GM18502 (cell line): Measurements from ENCODE around the gene ZNF618.

Experiments
- ATAC-seq: cut with Tn5 transposase; IDR thresholded peaks from one replicate; pipeline ENCODE4 v1.9.1; 2021; ENCODE audit warnings: mild to moderate bottlenecking; ENCODE audit not compliant: unreplicated experiment, poor library complexity

Gene ZNF618

DNA sequence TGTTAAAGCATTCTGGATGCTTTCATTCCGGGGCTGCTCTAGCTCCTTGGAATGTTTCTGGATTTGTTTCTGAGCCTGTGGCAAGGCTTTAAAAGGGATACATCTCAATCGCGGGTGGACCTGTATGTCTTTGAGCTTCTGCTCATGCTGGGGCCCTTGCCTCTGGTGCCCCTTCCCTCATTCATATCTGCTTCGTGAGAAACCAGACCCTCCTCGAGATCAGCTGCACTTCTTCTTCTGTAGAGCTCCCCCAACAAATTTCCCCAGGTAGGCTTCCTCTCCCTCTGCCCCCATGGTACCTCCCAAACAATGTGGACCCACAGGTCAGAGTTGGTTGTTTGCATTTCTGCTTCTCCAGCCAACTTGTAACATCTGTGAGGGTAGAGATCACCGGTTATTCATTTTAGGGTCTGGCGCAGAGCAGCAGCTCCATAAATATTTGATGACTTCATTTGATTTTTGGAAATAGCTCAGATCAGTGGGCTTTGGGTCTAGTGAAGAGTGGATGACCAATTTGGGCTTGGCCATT, 6.6 kb downstream of the ZNF618 start:
- ATAC-seq, result no peak

DNA sequence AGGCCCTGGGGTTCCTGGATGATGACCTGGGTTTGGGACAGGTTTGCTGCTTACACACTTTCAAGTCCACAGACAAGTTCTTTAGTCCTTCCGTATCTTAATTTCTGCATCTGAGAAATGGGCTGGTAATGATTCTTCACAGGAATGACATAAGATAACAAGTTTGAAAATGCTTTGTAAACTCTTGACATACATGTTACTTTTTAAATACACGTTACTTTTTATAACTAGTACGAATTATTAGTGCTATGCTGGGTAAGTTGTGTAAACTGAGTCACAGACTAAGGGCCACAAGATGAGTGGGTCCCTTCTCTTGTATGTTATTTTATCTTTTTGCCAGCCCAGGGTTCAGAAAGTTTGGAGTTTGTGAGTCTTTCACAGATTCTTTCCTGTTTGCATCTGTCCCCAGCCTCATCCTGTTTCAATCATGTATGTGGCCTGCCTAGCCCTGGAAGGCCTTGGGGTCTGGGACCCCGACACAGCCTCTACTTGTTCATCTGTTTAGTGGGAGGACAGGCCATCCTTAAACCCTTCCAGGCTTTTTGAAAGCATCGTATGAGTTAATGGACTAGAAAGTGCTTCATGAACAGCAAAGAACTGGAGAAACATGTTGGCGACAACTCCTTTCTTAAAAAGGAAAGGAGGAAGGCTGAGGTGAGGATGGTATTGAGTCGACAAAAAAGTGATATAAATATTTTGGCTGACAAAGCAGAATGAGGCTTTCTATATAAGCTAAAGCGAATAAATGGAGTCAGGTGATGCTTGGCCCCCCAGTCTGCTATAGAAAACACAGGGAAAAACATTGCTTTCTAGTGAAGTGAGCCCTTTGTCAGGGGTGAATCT, 9.3 kb downstream of the ZNF618 start:
- no peak for ATAC-seq

DNA sequence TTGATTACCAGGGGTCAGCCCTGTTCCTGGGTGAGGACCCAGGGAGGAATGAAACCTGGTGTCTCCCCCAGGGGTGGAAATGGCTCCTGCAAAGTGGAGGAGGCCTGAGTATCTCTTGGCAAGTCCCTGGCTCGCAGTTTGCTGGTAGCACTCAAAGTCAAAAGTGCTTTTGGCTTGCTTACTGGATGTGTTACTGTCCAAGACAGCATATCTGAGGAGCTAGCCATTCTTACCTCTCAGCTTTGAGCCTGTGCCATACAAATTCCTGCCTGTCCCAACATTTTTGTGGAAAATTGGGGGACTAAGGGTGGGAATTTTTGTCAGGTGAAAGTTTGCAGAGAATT, 9.9 kb downstream of the ZNF618 start:
- no peak for ATAC-seq

- ATAC-seq, result no peak
These were observed 10.4 kb downstream of the ZNF618 start for GRCh38 chr9:113886466-113886865.

- no peak for ATAC-seq
These were observed 10.8 kb downstream of the ZNF618 start for GRCh38 chr9:113886933-113887332.

DNA sequence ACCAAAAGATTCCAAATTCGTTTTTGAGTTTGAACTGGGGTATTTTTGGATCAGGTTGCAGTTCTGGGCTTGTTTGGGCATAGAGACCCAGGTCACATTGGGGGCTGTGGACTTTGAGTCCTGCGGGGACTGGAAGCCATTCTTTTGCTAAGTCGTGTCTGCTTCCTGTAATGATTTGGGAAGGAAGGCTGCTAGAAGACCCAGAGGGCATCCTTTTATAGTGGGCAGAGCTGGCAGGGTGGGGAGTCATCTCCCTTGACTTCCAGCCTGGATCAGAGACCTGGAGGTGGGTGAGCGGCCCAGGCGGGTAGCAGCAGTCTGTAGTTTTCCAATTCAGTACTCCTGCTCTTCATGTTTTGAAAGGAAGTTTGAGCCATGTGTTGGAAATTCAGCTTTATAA, 11.3 kb downstream of the ZNF618 start:
- ATAC-seq, result no peak

GRCh38 chr9:113888336-113888735, 12.2 kb downstream of the ZNF618 start:
- ATAC-seq, result no peak

DNA sequence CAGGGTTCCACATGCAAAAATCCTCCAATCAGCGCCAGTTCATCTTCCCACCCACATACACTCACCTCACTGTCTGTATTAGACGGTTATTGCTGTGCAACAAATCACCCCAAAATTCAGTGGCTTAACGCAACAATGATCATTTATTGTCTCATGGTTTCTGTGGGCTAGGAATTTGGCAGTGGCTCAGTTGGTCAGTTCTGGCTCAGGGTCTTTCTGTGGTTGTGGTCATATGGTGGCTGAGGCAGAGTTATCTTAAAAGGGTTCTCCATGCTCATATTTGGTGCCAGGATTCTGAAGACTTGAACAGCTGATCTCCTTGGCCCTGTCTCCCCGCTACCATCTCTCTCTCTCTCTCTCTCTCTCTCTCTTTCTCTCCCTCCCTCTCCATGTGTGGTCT, 12.9 kb downstream of the ZNF618 start:
- no peak for ATAC-seq

GRCh38 chr9:113890704-113891103, 14.6 kb downstream of the ZNF618 start:
- ATAC-seq, result no peak

GRCh38 chr9:113892861-113893491, 16.9 kb downstream of the ZNF618 start:
- no peak for ATAC-seq

DNA sequence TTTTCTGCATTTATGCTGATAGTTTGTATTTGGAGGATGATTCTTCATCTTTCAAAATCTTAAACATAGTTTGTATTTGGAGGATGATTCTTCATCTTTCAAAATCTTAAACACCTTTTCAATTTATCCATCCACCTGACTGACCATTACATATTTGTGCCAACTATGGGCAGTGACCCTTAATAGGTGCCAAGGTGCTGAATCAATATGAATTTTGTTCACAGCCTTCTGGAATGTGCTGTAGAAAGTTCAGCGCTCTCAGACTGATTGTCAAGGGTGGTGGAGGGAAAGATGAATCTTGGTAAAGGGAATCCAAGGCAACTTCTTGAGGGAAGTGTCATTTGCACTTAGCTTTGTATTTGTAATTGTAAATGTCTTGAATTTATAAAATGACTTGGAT, 18.1 kb downstream of the ZNF618 start:
- ATAC-seq, result no peak

DNA sequence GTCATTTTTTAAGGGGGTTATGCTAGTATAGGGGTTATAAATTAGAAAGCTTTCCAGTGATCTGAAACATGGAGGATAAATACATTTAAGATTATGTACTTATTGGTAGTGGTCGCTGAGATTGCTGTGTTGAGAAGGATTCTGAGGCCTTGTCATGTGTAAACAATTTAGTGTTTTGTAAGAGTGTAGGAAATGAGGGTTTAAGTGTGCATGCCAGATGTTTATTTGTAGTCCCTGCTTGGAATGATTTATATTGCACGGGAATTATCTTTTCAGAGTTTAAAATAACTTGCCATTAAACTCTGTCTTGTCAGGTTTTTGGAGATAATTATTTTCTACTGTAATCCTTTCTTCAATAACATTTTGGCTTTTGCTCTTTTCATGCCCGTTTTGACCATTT, 19.4 kb downstream of the ZNF618 start:
- ATAC-seq, result no peak

DNA sequence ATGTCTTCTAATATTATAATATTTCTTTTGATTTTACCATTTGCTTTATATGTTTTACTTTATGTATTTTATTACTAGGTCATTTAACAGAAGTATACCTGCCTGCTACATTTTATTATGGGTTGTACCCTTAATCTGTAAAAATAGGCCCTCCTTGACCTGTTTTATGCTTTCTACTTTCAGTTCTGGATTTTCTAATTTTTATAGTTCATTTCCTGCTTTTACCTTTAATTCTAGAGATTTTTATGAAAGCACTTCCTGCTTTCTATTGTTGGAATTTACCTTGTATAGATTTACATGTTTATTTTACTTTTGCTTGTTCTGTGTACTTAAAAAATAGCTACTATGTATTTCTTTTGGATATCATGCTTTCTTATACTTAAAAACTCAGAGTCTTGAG, 20.6 kb downstream of the ZNF618 start:
- ATAC-seq, result no peak

GRCh38 chr9:113898151-113898550, 22.0 kb downstream of the ZNF618 start:
- no peak for ATAC-seq

GRCh38 chr9:113898596-113898995, 22.5 kb downstream of the ZNF618 start:
- ATAC-seq, result no peak

DNA sequence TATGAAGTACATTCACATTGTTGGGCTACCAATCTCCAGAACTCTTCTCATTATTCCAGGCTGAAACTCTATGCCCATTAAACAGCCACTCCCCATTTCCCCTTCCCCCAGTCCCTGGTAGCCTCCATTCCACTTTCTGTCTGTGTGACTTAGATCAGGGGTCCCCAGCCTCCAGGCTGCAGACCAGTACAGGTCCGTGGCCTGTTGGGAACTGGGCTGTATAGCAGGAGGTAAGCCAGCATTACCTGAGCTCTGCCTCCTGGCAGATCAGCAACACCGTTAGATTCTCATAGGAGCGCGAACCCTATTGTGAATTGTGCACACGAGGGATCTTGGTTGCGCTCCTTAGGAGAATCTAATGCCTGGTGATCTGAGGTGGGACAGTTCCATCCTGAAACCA, 23.1 kb downstream of the ZNF618 start:
- no peak for ATAC-seq

- no peak for ATAC-seq
These were observed 25.1 kb downstream of the ZNF618 start for GRCh38 chr9:113901221-113901688.

DNA sequence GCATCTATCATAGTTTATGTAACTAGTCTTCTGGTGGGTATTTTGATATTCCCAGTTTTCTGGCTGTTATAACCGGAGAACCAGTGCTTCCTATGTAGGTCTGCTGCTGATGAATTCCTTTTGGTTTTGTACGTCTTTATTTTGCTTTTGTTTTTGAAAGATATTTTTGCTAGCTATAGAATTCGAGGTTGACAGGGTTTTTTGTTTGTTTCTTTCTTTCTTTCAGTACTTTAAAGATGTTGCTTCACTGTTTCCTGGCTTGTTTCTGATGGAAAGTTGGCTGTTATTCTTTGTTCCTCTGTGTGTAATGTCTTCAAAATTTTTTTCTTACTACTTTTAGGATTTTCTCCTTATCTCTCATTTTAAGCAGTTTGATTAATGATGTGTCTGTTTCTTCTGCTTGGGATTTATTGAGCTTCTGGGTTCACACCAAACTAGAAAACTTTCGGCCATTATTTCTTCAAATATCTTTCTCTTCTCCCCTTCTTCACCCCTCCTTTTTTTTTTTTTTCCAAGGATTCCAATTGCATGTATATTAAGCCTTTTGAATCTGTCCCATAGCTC, 27.5 kb downstream of the ZNF618 start:
- no peak for ATAC-seq

DNA sequence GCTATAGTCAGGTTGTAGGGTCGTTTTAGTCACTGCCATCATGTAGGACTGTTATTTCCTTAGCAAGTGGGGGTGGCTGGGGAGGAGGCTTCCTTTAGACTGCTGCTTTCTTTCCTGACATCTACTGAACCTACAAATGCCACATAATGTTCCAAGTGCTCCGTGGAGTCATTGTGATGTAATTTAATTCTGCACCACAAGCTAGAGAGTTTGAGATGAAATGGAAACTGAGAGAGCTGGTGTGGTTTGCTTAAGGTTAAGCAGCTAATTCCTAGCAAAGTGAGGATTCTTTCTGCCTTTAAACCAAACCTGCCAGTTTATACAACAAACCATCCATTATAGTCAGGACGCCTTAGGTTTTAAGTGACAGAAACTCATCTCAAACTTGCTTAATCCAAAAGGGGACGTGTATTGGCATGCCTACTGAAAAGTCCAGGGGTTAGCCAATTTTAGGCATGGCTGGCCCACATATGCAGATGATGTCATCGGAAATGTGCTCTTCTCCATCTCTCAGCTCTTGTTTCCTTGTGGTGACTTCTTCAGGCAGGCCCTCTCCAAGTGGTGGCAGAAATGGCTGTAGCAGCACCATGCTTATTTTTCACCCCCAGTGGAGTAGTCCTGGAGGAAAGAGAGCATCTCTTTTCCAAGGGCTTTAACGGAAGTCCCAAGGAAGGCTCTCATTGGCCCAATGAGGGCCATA, 30.5 kb downstream of the ZNF618 start:
- ATAC-seq, result no peak

GRCh38 chr9:113907282-113907681, 31.2 kb downstream of the ZNF618 start:
- no peak for ATAC-seq

- no peak for ATAC-seq
These were observed 33.3 kb downstream of the ZNF618 start for GRCh38 chr9:113909421-113909820.
